ENCODE results near the gene PKP3.

GRCh38 chr11:438101-438844 lies 44.3 kb downstream of the PKP3 start:
- no peak for TF ChIP-seq CTCF (IDR thresholded peaks at IDR 0.05)
- no peak for TF ChIP-seq POLR2A (IDR thresholded peaks at IDR 0.05)
